Uterus (tissue), 4 donors: ENCODE data around the gene STX4. TPM values are rescaled to one million over a fixed set of nuclear protein-coding genes. Genes with fewer than 3 reads are reported as not detected.

Experiments used
- DNase-seq, 2 donors: peaks; one replicate each; pipeline ENCODE4 v3.0.0-alpha.2; 2019 to 2020
- H3K27ac ChIP-seq, 2 donors: fragments of 200-600 bp; sonication (generic); 1 replicate in 1 of 2; 2 replicates in 1 of 2; pipeline ENCODE4 v1.5.1; 2016 to 2018
- H3K27me3 ChIP-seq, 2 donors: fragments of 200-600 bp; sonication (generic); one replicate each; pipeline ENCODE4 v1.5.1; 2018 to 2019; ENCODE audit warnings: control low read depth in 1 of 2
- H3K36me3 ChIP-seq, 2 donors: fragments of 200-600 bp; sonication (generic); one replicate each; pipeline ENCODE4 v1.5.1; 2019; ENCODE audit warnings: control low read depth in 1 of 2
- H3K4me1 ChIP-seq, 2 donors: fragments of 200-600 bp; sonication (generic); one replicate each; pipeline ENCODE4 v1.5.1; 2018 to 2019; ENCODE audit warnings: control low read depth in 1 of 2
- H3K4me3 ChIP-seq, 2 donors: fragments of 200-600 bp; sonication (generic); 1 replicate in 1 of 2; 2 replicates in 1 of 2; pipeline ENCODE4 v1.5.1; 2018 to 2019; ENCODE audit warnings: mild to moderate bottlenecking in 1 of 2
- H3K9me3 ChIP-seq, 2 donors: fragments of 200-600 bp; sonication (generic); one replicate each; pipeline ENCODE4 v1.5.1; 2019; ENCODE audit warnings: control low read depth in 1 of 2
- CTCF ChIP-seq, 4 experiments: fragments of 200-600 bp in 2 of 4; fragments of 450-650 bp in 2 of 4; sonication (generic) in 2 of 4; IDR thresholded peaks; one replicate each; pipeline ENCODE4 v1.5.1; 2016 to 2019; ENCODE audit warnings: antibody characterized with exemption in 4 of 4, mild to moderate bottlenecking in 2 of 4, moderate library complexity in 1 of 4
- POLR2A ChIP-seq, 2 donors: fragments of 450-650 bp; IDR thresholded peaks; one replicate each; pipeline ENCODE4 v1.6.1; 2016; ENCODE audit warnings: antibody characterized with exemption in 2 of 2, mild to moderate bottlenecking in 1 of 2, moderate library complexity in 1 of 2
- intact Hi-C: fragments of 100-400 bp; cut with DNase I; formaldehyde crosslinking; loops from one replicate; pipeline ENCODE4 v1.15.1; 2023; ENCODE audit warnings: low total_unique reads
- total RNA-seq, 4 donors: library from RNA; depleted of rRNA in 3 of 4; stranded (reverse); fragments of >200 nt in 3 of 4; gene quantifications; one replicate each; pipeline versions ENCODE4 v1.1.0 to v1.2.4, GENCODE V29; 2014 to 2023
- donor health status: DM: yes; HTN: yes; CAD: no.

The STX4 gene
- total RNA-seq, 4 donors from 2014 or later: 26.2 to 114 (median 85.1) TPM

GRCh38 chr16:31076319-31076718 lies 43.0 kb downstream of the STX4 start:
- DNase-seq: no peak
- intact Hi-C loops: no loop called here

GRCh38 chr16:31077024-31077423 lies 43.7 kb downstream of the STX4 start:
- H3K27ac ChIP-seq: no peak overlapping the region
- no peaks in the 10 kb centered on the region for H3K36me3 ChIP-seq
- no peak for DNase-seq
- H3K27me3 ChIP-seq: no peaks in the 10 kb centered on the region
- H3K9me3 ChIP-seq: no peaks in the 10 kb centered on the region
- TF ChIP-seq CTCF (IDR thresholded peaks at IDR 0.05): no peak
- TF ChIP-seq POLR2A (IDR thresholded peaks at IDR 0.05): no peak
- H3K4me3 ChIP-seq: no peak overlapping the region
- peaks cover 0 to 5% of the 10 kb centered on the region in 2 donors for H3K4me1 ChIP-seq
- intact Hi-C loops: no loop called here

More at GRCh38 chr16:31076319-31076718, 43.0 kb downstream of the STX4 start:
- Histone ChIP-seq H3K9me3 (no peaks in the 10 kb centered on the region), H3K36me3 (no peaks in the 10 kb centered on the region), H3K27me3 (no peaks in the 10 kb centered on the region), H3K27ac (no peak overlapping the region), H3K4me3 (no peak overlapping the region), H3K4me1 (peaks cover 0 to 10% of the 10 kb centered on the region in 2 donors)
- no peak for TF ChIP-seq CTCF (IDR thresholded peaks at IDR 0.05)
- no peak for TF ChIP-seq POLR2A (IDR thresholded peaks at IDR 0.05)

- no peak for DNase-seq
- Histone ChIP-seq H3K27me3 (no peaks in the 10 kb centered on the region), H3K9me3 (no peaks in the 10 kb centered on the region), H3K27ac (no peak overlapping the region), H3K36me3 (no peaks in the 10 kb centered on the region), H3K4me3 (no peak overlapping the region), H3K4me1 (no peaks in the 10 kb centered on the region)
- intact Hi-C loops: no loop called here
- TF ChIP-seq CTCF (IDR thresholded peaks at IDR 0.05) (no peak), POLR2A (IDR thresholded peaks at IDR 0.05) (no peak)
These were observed 44.4 kb downstream of the STX4 start for GRCh38 chr16:31077592-31078396.

- Histone ChIP-seq H3K36me3 (no peaks in the 10 kb centered on the region), H3K4me3 (no peak overlapping the region), H3K9me3 (no peaks in the 10 kb centered on the region), H3K4me1 (no peaks in the 10 kb centered on the region), H3K27ac (no peak overlapping the region), H3K27me3 (no peaks in the 10 kb centered on the region)
- DNase-seq: no peak
- intact Hi-C loops: no loop called here
- TF ChIP-seq POLR2A (IDR thresholded peaks at IDR 0.05) (no peak), CTCF (IDR thresholded peaks at IDR 0.05) (no peak)
These were observed 45.4 kb downstream of the STX4 start for GRCh38 chr16:31078597-31079341.

- no peaks in the 10 kb centered on the region for H3K4me1 ChIP-seq
- H3K27ac ChIP-seq: no peak overlapping the region
- intact Hi-C loops: no loop called here
- H3K4me3 ChIP-seq: no peak overlapping the region
- DNase-seq: no peak
- H3K27me3 ChIP-seq: no peaks in the 10 kb centered on the region
- no peak for TF ChIP-seq CTCF (IDR thresholded peaks at IDR 0.05)
- TF ChIP-seq POLR2A (IDR thresholded peaks at IDR 0.05): no peak
- H3K36me3 ChIP-seq: no peaks in the 10 kb centered on the region
- H3K9me3 ChIP-seq: no peaks in the 10 kb centered on the region
These were observed 46.1 kb downstream of the STX4 start for GRCh38 chr16:31079342-31079944.
